GM23338 (cell line): ENCODE data around the gene HOXC9. TPM values are rescaled to one million over a fixed set of nuclear protein-coding genes. Genes with fewer than 3 reads are reported as not detected.

ENCODE experiments used
- ATAC-seq: fragments of 200-7000 bp; cut with Tn5 transposase; 3 replicates; pipeline ENCODE4 v1.9.1; 2020
- DNase-seq: peaks from one replicate; pipeline ENCODE4 v3.0.0-alpha.2; 2015; ENCODE audit warnings: low spot score
- H2AFZ ChIP-seq: fragments of 200-600 bp; sonication (generic); 2 replicates; pipeline ENCODE4 v1.8.0; 2016; ENCODE audit warnings: antibody characterized with exemption, mild to moderate bottlenecking, moderate library complexity
- H3F3A ChIP-seq: fragments of 200-600 bp; sonication (generic); replicated peaks from 2 replicates; pipeline ENCODE4 v1.8.0; 2017; ENCODE audit warnings: antibody characterized with exemption, mixed run types, low read depth
- H3K27ac ChIP-seq: fragments of 200-600 bp; sonication (generic); 2 replicates; pipeline ENCODE4 v1.6.1; 2016; ENCODE audit warnings: low read depth
- H3K27me3 ChIP-seq: fragments of 200-600 bp; sonication (generic); 2 replicates; pipeline ENCODE4 v1.8.0; 2016; ENCODE audit warnings: mild to moderate bottlenecking, mixed run types, moderate library complexity; ENCODE audit not compliant: insufficient read depth
- H3K36me3 ChIP-seq: fragments of 200-600 bp; sonication (generic); 2 replicates; pipeline ENCODE4 v1.8.0; 2016; ENCODE audit warnings: mild to moderate bottlenecking; ENCODE audit not compliant: insufficient read depth
- H3K4me1 ChIP-seq: fragments of 200-600 bp; sonication (generic); 2 replicates; pipeline ENCODE4 v1.8.0; 2016; ENCODE audit warnings: mild to moderate bottlenecking, moderate library complexity; ENCODE audit not compliant: insufficient read depth
- H3K4me2 ChIP-seq: fragments of 200-600 bp; sonication (generic); 2 replicates; pipeline ENCODE4 v1.7.1; 2017; ENCODE audit warnings: mixed run types
- H3K4me3 ChIP-seq: fragments of 200-600 bp; sonication (generic); 2 replicates; pipeline ENCODE4 v1.6.1; 2016; ENCODE audit warnings: mixed run types
- H3K79me2 ChIP-seq: fragments of 200-600 bp; sonication (generic); replicated peaks from 2 replicates; pipeline ENCODE4 v1.8.0; 2017; ENCODE audit warnings: mild to moderate bottlenecking; ENCODE audit not compliant: insufficient read depth
- H3K9me2 ChIP-seq: fragments of 200-600 bp; sonication (generic); 2 replicates; pipeline ENCODE4 v1.8.0; 2017; ENCODE audit not compliant: insufficient read depth
- H4K20me1 ChIP-seq: fragments of 200-600 bp; sonication (generic); replicated peaks from 2 replicates; pipeline ENCODE4 v1.8.0; 2017; ENCODE audit warnings: mild to moderate bottlenecking; ENCODE audit not compliant: insufficient read depth
- H3K27ac Mint-ChIP-seq: 2 replicates; pipeline ENCODE4 v1.8.0; 2020; ENCODE audit warnings: inconsistent platforms, mild to moderate bottlenecking, moderate library complexity, mixed read lengths
- H3K27me3 Mint-ChIP-seq: 3 replicates; pipeline ENCODE4 v1.8.0; 2022; ENCODE audit warnings: low read depth, mild to moderate bottlenecking, moderate library complexity, mixed read lengths, inconsistent platforms; ENCODE audit not compliant: insufficient read depth, poor library complexity
- H3K36me3 Mint-ChIP-seq: 3 replicates; pipeline ENCODE4 v1.8.0; 2021; ENCODE audit warnings: low read depth, mild to moderate bottlenecking, inconsistent platforms, moderate library complexity, mixed read lengths
- H3K4me1 Mint-ChIP-seq: 3 replicates; pipeline ENCODE4 v1.8.0; 2020; ENCODE audit warnings: mild to moderate bottlenecking, inconsistent platforms, mixed read lengths
- H3K4me3 Mint-ChIP-seq: 3 replicates; pipeline ENCODE4 v1.8.0; 2021; ENCODE audit warnings: moderate library complexity, mild to moderate bottlenecking, inconsistent platforms, mixed read lengths
- H3K9me3 Mint-ChIP-seq: 3 replicates; pipeline ENCODE4 v1.8.0; 2020; ENCODE audit warnings: moderate library complexity, mild to moderate bottlenecking, inconsistent platforms, mixed read lengths
- CREB1 ChIP-seq: fragments of 250-450 bp; sonication (Bioruptor Pico); IDR thresholded peaks from 2 replicates; pipeline ENCODE4 v1.5.0; 2020; ENCODE audit warnings: low read depth, mild to moderate bottlenecking, moderate library complexity
- CTCF ChIP-seq, 2 experiments: fragments of 200-600 bp in 1 of 2; sonication (generic) in 1 of 2; conservative IDR thresholded peaks; 2 replicates each; pipeline versions ENCODE4 v1.5.1 to v1.6.1; 2016 to 2017; ENCODE audit warnings: antibody characterized with exemption in 2 of 2, low read depth in 2 of 2, mild to moderate bottlenecking in 2 of 2, moderate library complexity in 1 of 2
- ETS1 ChIP-seq: IDR thresholded peaks from 2 replicates; pipeline ENCODE4 v1.6.1; 2016; ENCODE audit warnings: antibody characterized with exemption
- EZH2 ChIP-seq: fragments of 200-600 bp; sonication (generic); IDR thresholded peaks from one replicate; pipeline ENCODE4 v1.8.0; 2017; ENCODE audit warnings: antibody characterized with exemption, mild to moderate bottlenecking, low read depth; ENCODE audit not compliant: unreplicated experiment
- EZH2phosphoT487 ChIP-seq: fragments of 200-600 bp; sonication (generic); IDR thresholded peaks from one replicate; pipeline ENCODE4 v1.8.1; 2018; ENCODE audit warnings: antibody characterized with exemption; ENCODE audit not compliant: unreplicated experiment
- NANOG ChIP-seq: IDR thresholded peaks from 2 replicates; pipeline ENCODE4 v1.6.1; 2016; ENCODE audit warnings: antibody characterized with exemption, borderline replicate concordance
- STAT1 ChIP-seq: IDR thresholded peaks from one replicate; pipeline ENCODE4 v1.6.1; 2016; ENCODE audit warnings: antibody characterized with exemption; ENCODE audit not compliant: unreplicated experiment
- polyA plus RNA-seq: library from polyadenylated mRNA; unstranded; fragments of >200 nt; fragmentation: Nextera tagmentation; extraction: Ambion mirVana; gene quantifications from 2 replicates; pipeline ENCODE4 v1.2.1, GENCODE V29; 2016
- total RNA-seq: library from RNA; depleted of rRNA; stranded (reverse); fragments of >200 nt; shearing (Covaris generic); gene quantifications from 2 replicates; pipeline ENCODE4 v1.2.3, GENCODE V29; 2014

HOXC9 gene
- total and polyA plus RNA-seq, 2 experiments from 2014 or later = not detected

- ATAC-seq (peak; percentile 10), DNase-seq (peak; percentile 94)
- TF ChIP-seq EZH2 (peak; percentile 86), STAT1 (no peak), CREB1 (no peak), CTCF (conservative IDR thresholded peaks at IDR 0.05; ENCODE audit: low read depth in 2 of 2) (peak; percentile 89 to 93), ETS1 (no peak)
- Histone ChIP-seq H3K9me2 (no peaks in the 10 kb centered on the region), H3K4me3 (peak within 1 kb of the TSS; percentile 13), H3F3A (peaks cover 27% of the 10 kb centered on the region; the same call in 1 of the 2 replicates), H3K4me1 (peaks cover 33% of the 10 kb centered on the region), H2AFZ (no peak within 1 kb of the TSS), H3K27me3 (peaks cover 100% of the 10 kb centered on the region), H3K36me3 (no peaks in the 10 kb centered on the region), H3K4me2 (peak within 1 kb of the TSS; percentile 43; the same call in 1 of the 2 replicates), H4K20me1 (peaks cover 27% of the 10 kb centered on the region), H3K79me2 (no peaks in the 10 kb centered on the region), H3K27ac (no peak within 1 kb of the TSS)
- Mint-ChIP-seq H3K9me3 (peaks cover 6% of the 10 kb centered on the region), H3K27me3 (peaks cover 96% of the 10 kb centered on the region), H3K4me1 (peaks cover 24% of the 10 kb centered on the region), H3K27ac (no peak within 1 kb of the TSS), H3K4me3 (peak within 1 kb of the TSS; percentile 19; the same call in 1 of the 3 replicates), H3K36me3 (no peaks in the 10 kb centered on the region; the same call in 2 of the 3 replicates)
These were observed 32.7 kb downstream of the HOXC9 start, which contains the start of gene HOXC5 for GRCh38 chr12:54032627-54033100. HOXC5 (plus strand) TSS chr12:54033050; CDS start chr12:54033123, 73 bp downstream.

GRCh38 chr12:54033106-54033979 is 33.4 kb downstream of the HOXC9 start:
- Histone ChIP-seq H4K20me1 (peaks cover 27% of the 10 kb centered on the region), H3K27me3 (peaks cover 100% of the 10 kb centered on the region), H3K9me2 (no peaks in the 10 kb centered on the region), H3K27ac (no peak overlapping the region), H3K79me2 (no peaks in the 10 kb centered on the region), H3K36me3 (no peaks in the 10 kb centered on the region), H3F3A (peaks cover 25% of the 10 kb centered on the region; the same call in 1 of the 2 replicates), H3K4me1 (peaks cover 31% of the 10 kb centered on the region), H3K4me3 (peak overlapping the region; percentile 13), H3K4me2 (peak overlapping the region; percentile 43; the same call in 1 of the 2 replicates), H2AFZ (no peak overlapping the region)
- H3K9me3 Mint-ChIP-seq = peaks cover 6% of the 10 kb centered on the region
- H3K27ac Mint-ChIP-seq = no peak overlapping the region
- peak overlapping the region; percentile 19; the same call in 1 of the 3 replicates for H3K4me3 Mint-ChIP-seq
- ATAC-seq = peak; percentile 15
- TF ChIP-seq EZH2 (peak; percentile 98), EZH2phosphoT487 (peak; percentile 92), NANOG (no peak)
- peaks cover 96% of the 10 kb centered on the region for H3K27me3 Mint-ChIP-seq
- peaks cover 23% of the 10 kb centered on the region for H3K4me1 Mint-ChIP-seq
- DNase-seq = peak; percentile 47
- no peaks in the 10 kb centered on the region; the same call in 2 of the 3 replicates for H3K36me3 Mint-ChIP-seq
